OCI-LY1 (cell line): ENCODE data around the gene HAO2.

ENCODE experiments used
- H2AFZ ChIP-seq: fragments of 200-600 bp; sonication (generic), shearing (Covaris generic); 2 replicates; pipeline ENCODE4 v1.6.0; 2014; ENCODE audit warnings: antibody characterized with exemption, mild to moderate bottlenecking, low read length
- H3F3A ChIP-seq: fragments of 200-600 bp; sonication (generic), shearing (Covaris generic); 2 replicates; pipeline ENCODE4 v1.6.0; 2014; ENCODE audit warnings: mild to moderate bottlenecking, antibody characterized with exemption, low read length, moderate library complexity; ENCODE audit not compliant: insufficient read depth
- H3K27ac ChIP-seq: fragments of 200-600 bp; sonication (generic); 2 replicates; pipeline ENCODE4 v1.5.1; 2014; ENCODE audit warnings: low read length, mixed run types, mild to moderate bottlenecking, low read depth; ENCODE audit not compliant: poor library complexity, severe bottlenecking
- H3K27me3 ChIP-seq: fragments of 200-600 bp; sonication (generic); 2 replicates; pipeline ENCODE4 v1.6.0; 2014; ENCODE audit warnings: antibody characterized with exemption, mild to moderate bottlenecking, low read length, moderate library complexity; ENCODE audit not compliant: insufficient read depth
- H3K36me3 ChIP-seq: fragments of 200-600 bp; sonication (generic); 2 replicates; pipeline ENCODE4 v1.6.1; 2014; ENCODE audit warnings: mild to moderate bottlenecking, antibody characterized with exemption, low read length, moderate library complexity, mixed read lengths; ENCODE audit not compliant: insufficient read depth
- H3K4me1 ChIP-seq: fragments of 200-600 bp; sonication (generic); 2 replicates; pipeline ENCODE4 v1.5.1; 2014; ENCODE audit warnings: mild to moderate bottlenecking, low read length, moderate library complexity; ENCODE audit not compliant: insufficient read depth, severe bottlenecking
- H3K4me2 ChIP-seq: fragments of 200-600 bp; sonication (generic), shearing (Covaris generic); 2 replicates; pipeline ENCODE4 v1.6.1; 2014; ENCODE audit warnings: low read length
- H3K4me3 ChIP-seq: fragments of 200-600 bp; sonication (generic); 2 replicates; pipeline ENCODE4 v1.5.1; 2014; ENCODE audit warnings: low read length, low read depth, mild to moderate bottlenecking, mixed read lengths; ENCODE audit not compliant: poor library complexity, severe bottlenecking
- H3K79me2 ChIP-seq: fragments of 200-600 bp; shearing (Covaris generic); 2 replicates; pipeline ENCODE4 v1.6.1; 2016; ENCODE audit warnings: mixed run types, low read length, mixed read lengths; ENCODE audit not compliant: insufficient read depth
- H3K9ac ChIP-seq: fragments of 200-600 bp; sonication (generic), shearing (Covaris generic); 2 replicates; pipeline ENCODE4 v1.6.1; 2014; ENCODE audit warnings: mild to moderate bottlenecking, low read length, mixed read lengths
- H3K9me2 ChIP-seq: fragments of 200-600 bp; sonication (generic), shearing (Covaris generic); 2 replicates; pipeline ENCODE4 v1.6.1; 2014; ENCODE audit warnings: low read depth, mild to moderate bottlenecking, low read length, mixed read lengths
- H3K9me3 ChIP-seq: fragments of 200-600 bp; shearing (Covaris generic); 2 replicates; pipeline ENCODE4 v1.6.1; 2014; ENCODE audit warnings: low read length, mixed read lengths
- H4K20me1 ChIP-seq: fragments of 200-600 bp; sonication (generic), shearing (Covaris generic); 2 replicates; pipeline ENCODE4 v1.6.0; 2016; ENCODE audit warnings: mild to moderate bottlenecking, low read length; ENCODE audit not compliant: insufficient read depth
- EZH2 ChIP-seq: fragments of 200-600 bp; sonication (generic), shearing (Covaris generic); IDR thresholded peaks from 2 replicates; pipeline ENCODE4 v1.8.0; 2017; ENCODE audit warnings: borderline replicate concordance, mixed run types, mild to moderate bottlenecking, antibody characterized with exemption, low read length, moderate library complexity, mixed read lengths
- TF ChIP-seq, protein P1 (sequence below): fragments of 200-600 bp; sonication (generic), shearing (Covaris generic); IDR thresholded peaks from 2 replicates; pipeline ENCODE4 v1.5.1; 2017; ENCODE audit warnings: mild to moderate bottlenecking, antibody characterized with exemption, low read length, moderate library complexity, mixed read lengths

The HAO2 gene

DNA sequence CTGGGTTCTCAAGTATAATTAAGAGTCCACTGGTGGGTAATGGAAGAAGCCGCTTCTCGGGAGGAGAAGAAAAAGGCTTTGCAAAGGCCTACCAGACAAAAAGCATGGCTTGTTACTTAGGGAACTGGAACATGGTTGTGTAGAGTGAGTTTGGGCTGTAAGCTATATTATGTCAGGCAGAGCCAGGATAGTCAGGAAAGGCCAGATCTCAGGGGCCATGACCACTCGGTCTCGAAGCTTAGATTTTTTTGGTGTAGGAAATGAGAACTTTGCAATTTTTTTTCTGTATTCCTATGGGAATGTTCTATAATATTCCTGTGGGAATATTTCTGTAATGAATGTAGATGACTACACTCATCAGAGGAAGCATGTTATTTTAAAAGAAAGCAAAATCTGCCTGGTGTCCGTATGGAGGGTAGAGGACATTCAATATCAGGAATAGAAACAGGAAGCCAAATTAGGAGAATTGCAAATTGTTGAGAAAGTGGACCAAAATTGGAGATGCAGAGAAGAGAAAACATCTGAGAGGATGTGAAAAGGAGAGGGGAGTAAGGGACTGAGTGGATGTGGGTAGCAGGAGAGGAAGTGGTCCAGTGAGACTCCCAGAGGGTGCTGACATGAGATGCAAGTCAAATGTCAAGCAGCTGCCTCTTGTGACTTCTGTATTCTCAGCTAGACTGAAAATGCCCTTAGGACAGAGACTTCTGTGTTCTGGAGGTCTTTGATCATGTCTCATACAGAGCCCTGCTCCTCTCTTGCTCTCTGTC lies 45.2 kb upstream of the HAO2 start:
- TF ChIP-seq, protein P1, sequence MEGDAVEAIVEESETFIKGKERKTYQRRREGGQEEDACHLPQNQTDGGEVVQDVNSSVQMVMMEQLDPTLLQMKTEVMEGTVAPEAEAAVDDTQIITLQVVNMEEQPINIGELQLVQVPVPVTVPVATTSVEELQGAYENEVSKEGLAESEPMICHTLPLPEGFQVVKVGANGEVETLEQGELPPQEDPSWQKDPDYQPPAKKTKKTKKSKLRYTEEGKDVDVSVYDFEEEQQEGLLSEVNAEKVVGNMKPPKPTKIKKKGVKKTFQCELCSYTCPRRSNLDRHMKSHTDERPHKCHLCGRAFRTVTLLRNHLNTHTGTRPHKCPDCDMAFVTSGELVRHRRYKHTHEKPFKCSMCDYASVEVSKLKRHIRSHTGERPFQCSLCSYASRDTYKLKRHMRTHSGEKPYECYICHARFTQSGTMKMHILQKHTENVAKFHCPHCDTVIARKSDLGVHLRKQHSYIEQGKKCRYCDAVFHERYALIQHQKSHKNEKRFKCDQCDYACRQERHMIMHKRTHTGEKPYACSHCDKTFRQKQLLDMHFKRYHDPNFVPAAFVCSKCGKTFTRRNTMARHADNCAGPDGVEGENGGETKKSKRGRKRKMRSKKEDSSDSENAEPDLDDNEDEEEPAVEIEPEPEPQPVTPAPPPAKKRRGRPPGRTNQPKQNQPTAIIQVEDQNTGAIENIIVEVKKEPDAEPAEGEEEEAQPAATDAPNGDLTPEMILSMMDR = no peak
- TF ChIP-seq EZH2 = no peak
- H3K79me2 ChIP-seq = no peaks in the 10 kb centered on the region

DNA sequence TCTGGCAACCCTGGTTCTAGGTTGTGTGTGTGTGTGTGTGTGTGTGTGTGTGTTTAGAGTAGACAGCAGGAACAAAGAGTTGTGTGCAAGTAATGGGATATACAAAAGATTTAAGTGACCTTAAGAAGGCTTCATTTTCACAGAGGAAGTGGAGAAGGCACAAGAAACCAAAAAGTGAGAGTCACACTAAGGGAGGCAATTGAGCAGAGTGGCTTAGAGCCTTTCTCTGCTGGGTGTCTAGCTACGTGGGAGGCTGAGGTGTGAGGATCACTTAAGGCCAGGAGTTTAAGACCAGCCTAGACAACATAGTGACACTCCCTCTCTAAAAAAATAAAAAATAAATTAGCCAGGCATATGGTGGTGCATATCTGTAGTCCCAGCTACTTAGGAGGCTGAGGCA lies 44.4 kb upstream of the HAO2 start:
- H2AFZ ChIP-seq = no peak overlapping the region
- H3K27me3 ChIP-seq = no peaks in the 10 kb centered on the region
- H3K79me2 ChIP-seq = no peaks in the 10 kb centered on the region
- H4K20me1 ChIP-seq = no peaks in the 10 kb centered on the region
- H3K4me2 ChIP-seq = no peak overlapping the region
- no peaks in the 10 kb centered on the region for H3K36me3 ChIP-seq
- no peaks in the 10 kb centered on the region for H3K9me3 ChIP-seq
- H3K4me1 ChIP-seq = no peaks in the 10 kb centered on the region
- no peak overlapping the region for H3K9ac ChIP-seq
- no peak overlapping the region for H3K27ac ChIP-seq
- H3K4me3 ChIP-seq = no peak overlapping the region
- no peaks in the 10 kb centered on the region for H3K9me2 ChIP-seq
- TF ChIP-seq, protein P1 = no peak
- no peak for TF ChIP-seq EZH2
- no peaks in the 10 kb centered on the region for H3F3A ChIP-seq

More for the DNA sequence above, 45.2 kb upstream of the HAO2 start:
- H3K27me3 ChIP-seq = no peaks in the 10 kb centered on the region
- no peaks in the 10 kb centered on the region for H4K20me1 ChIP-seq
- no peaks in the 10 kb centered on the region for H3K36me3 ChIP-seq
- H3K9me2 ChIP-seq = no peaks in the 10 kb centered on the region
- H3K9ac ChIP-seq = no peak overlapping the region
- H3K27ac ChIP-seq = no peak overlapping the region
- no peaks in the 10 kb centered on the region for H3K4me1 ChIP-seq
- H3K4me2 ChIP-seq = no peak overlapping the region
- no peaks in the 10 kb centered on the region for H3F3A ChIP-seq
- no peaks in the 10 kb centered on the region for H3K9me3 ChIP-seq
- no peak overlapping the region for H2AFZ ChIP-seq
- H3K4me3 ChIP-seq = no peak overlapping the region

DNA sequence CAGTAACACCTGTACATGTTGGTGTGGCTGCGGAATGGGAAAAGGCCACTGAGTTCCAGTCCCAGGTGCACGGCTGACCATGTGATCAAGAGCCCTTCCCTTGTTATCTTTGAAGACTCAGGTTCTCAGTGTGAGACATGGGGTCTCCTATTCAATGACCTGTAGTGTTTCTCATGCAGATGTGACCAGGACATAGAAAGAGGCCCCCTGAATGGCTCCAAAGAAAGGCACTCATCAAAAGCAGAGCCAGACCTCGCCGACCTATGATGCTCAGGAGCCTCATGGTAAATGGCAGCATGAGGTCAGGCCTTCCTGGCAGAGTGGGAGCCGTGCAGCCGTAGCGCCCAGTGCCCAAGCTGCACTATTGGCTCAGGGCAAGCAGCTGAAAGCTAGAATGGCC lies 42.3 kb upstream of the HAO2 start:
- H3K27ac ChIP-seq = no peak overlapping the region
- no peaks in the 10 kb centered on the region for H3K9me2 ChIP-seq
- no peaks in the 10 kb centered on the region for H3K36me3 ChIP-seq
- H4K20me1 ChIP-seq = no peaks in the 10 kb centered on the region
- H3K4me3 ChIP-seq = no peak overlapping the region
- no peak for TF ChIP-seq EZH2
- TF ChIP-seq, protein P1 = no peak
- no peaks in the 10 kb centered on the region for H3F3A ChIP-seq
- no peak overlapping the region for H3K9ac ChIP-seq
- no peaks in the 10 kb centered on the region for H3K79me2 ChIP-seq
- no peaks in the 10 kb centered on the region for H3K9me3 ChIP-seq
- H3K27me3 ChIP-seq = no peaks in the 10 kb centered on the region
- no peak overlapping the region for H3K4me2 ChIP-seq
- H2AFZ ChIP-seq = no peak overlapping the region
- H3K4me1 ChIP-seq = no peaks in the 10 kb centered on the region
